GM12875 (cell line): ENCODE results near the gene GATM.

Experiments used
- H3K4me3 ChIP-seq: one replicate; pipeline ENCODE4 v1.5.1; 2011; ENCODE audit warnings: low read depth, low read length, control low read depth
- TF ChIP-seq, protein P1 (sequence below): IDR thresholded peaks from 2 replicates; pipeline ENCODE4 v1.5.1; 2011; ENCODE audit warnings: low read depth, mild to moderate bottlenecking, control low read depth, inconsistent platforms, low read length, moderate library complexity, borderline replicate concordance; ENCODE audit not compliant: insufficient read depth

Gene GATM

GRCh38 chr15:45386974-45387373 is 8.6 kb upstream of the GATM start:
- no peak overlapping the region for H3K4me3 ChIP-seq
- TF ChIP-seq, protein P1, sequence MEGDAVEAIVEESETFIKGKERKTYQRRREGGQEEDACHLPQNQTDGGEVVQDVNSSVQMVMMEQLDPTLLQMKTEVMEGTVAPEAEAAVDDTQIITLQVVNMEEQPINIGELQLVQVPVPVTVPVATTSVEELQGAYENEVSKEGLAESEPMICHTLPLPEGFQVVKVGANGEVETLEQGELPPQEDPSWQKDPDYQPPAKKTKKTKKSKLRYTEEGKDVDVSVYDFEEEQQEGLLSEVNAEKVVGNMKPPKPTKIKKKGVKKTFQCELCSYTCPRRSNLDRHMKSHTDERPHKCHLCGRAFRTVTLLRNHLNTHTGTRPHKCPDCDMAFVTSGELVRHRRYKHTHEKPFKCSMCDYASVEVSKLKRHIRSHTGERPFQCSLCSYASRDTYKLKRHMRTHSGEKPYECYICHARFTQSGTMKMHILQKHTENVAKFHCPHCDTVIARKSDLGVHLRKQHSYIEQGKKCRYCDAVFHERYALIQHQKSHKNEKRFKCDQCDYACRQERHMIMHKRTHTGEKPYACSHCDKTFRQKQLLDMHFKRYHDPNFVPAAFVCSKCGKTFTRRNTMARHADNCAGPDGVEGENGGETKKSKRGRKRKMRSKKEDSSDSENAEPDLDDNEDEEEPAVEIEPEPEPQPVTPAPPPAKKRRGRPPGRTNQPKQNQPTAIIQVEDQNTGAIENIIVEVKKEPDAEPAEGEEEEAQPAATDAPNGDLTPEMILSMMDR: no peak

DNA sequence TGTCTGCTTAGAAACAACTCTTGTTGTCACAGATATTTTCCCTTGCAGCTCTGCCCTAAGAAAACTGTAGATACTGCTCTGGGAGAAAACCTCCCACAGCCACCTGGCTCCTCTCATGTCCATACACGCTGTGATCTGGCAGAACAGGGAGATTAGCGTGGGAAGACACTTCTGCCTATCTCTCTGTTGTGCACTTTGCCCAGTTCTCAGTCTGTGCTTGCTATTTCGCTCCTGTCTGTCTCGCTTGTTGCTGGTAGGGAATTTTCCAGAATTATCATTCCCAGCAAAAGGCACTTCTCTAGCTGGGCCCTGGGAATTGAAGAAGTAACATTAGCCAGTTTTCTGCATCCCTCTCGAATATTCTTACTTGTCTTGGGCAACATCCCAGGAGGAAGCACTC is 8.1 kb upstream of the GATM start:
- H3K4me3 ChIP-seq: no peak overlapping the region
- TF ChIP-seq, protein P1: no peak

GRCh38 chr15:45385590-45385989 is 7.2 kb upstream of the GATM start:
- TF ChIP-seq, protein P1: no peak
- no peak overlapping the region for H3K4me3 ChIP-seq

DNA sequence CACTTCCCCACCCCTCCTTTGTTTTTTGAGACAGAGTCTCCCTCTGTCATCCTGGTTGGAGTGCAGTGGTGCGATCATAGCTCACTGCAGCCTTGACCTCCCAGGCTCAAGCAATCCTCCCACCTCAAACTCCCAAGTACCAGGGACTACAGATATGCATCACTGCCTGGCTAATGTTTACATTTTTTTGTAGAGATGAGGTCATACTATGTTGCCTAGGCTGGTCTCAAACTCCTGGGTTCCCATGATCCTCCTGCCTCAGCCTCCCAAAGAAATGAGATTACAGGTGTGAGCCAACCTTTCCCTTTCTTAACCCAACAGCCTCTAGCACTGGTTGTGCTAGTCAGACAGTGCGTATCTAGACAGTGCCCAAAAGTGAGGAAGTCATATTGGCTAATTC is 6.4 kb upstream of the GATM start:
- H3K4me3 ChIP-seq: no peak overlapping the region

DNA sequence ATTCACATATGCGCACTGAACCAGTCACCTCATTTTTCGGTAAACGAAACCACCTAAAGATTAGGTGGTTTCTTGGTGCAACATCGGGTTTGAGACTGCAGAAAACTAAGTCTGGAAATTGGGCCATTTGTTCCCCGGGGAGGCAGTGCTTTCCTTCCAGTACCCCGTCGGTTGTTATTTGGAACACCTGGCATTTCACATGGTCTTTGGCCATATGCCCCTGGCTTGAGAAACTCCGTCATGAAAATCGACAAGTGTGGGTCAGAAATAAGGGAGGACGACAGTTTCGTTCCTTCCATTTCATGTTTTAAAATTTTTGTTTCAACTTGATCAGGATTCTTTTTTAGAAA is 544 bp upstream of the GATM start:
- H3K4me3 ChIP-seq: peak overlapping the region; percentile 77
- TF ChIP-seq, protein P1: no peak

More for the DNA sequence above, 6.4 kb upstream of the GATM start:
- TF ChIP-seq, protein P1: no peak

GRCh38 chr15:45377609-45378148 is 665 bp downstream of the GATM start:
- TF ChIP-seq, protein P1: no peak
- peak overlapping the region; percentile 77 for H3K4me3 ChIP-seq

- TF ChIP-seq, protein P1: no peak
- no peak overlapping the region for H3K4me3 ChIP-seq
Measured at GRCh38 chr15:45376967-45377608, 1.3 kb downstream of the GATM start.
